DND-41 (cell line): ENCODE results near the gene CNST.

Experiments used
- ATAC-seq: fragments of 200-7000 bp; cut with Tn5 transposase; 3 replicates; pipeline ENCODE4 v1.9.1; 2021; ENCODE audit warnings: low read depth; ENCODE audit not compliant: insufficient read depth
- DNase-seq: peaks from one replicate; pipeline ENCODE4 v3.0.0-alpha.2; 2020
- H2AFZ ChIP-seq: 2 replicates; pipeline ENCODE4 v1.6.0; 2012; ENCODE audit warnings: low read depth, low read length
- H3K27ac ChIP-seq: 2 replicates; pipeline ENCODE4 v1.5.1; 2012; ENCODE audit warnings: low read length, inconsistent platforms
- H3K27me3 ChIP-seq: fragments of 200-600 bp; sonication (generic); 2 replicates; pipeline ENCODE4 v1.6.0; 2012; ENCODE audit warnings: low read length, mild to moderate bottlenecking, inconsistent platforms; ENCODE audit not compliant: insufficient read depth, poor library complexity
- H3K36me3 ChIP-seq: 2 replicates; pipeline ENCODE4 v1.5.1; 2012; ENCODE audit warnings: low read length, inconsistent platforms; ENCODE audit not compliant: insufficient read depth
- H3K4me1 ChIP-seq: 2 replicates; pipeline ENCODE4 v1.5.1; 2012; ENCODE audit warnings: mild to moderate bottlenecking, low read length; ENCODE audit not compliant: insufficient read depth
- H3K4me2 ChIP-seq: 2 replicates; pipeline ENCODE4 v1.6.0; 2012; ENCODE audit warnings: mild to moderate bottlenecking, moderate library complexity, low read length, inconsistent platforms; ENCODE audit not compliant: insufficient read depth
- H3K4me3 ChIP-seq, 2 experiments: fragments of 200-600 bp in 1 of 2; shearing (Covaris generic) in 1 of 2; 2 replicates each; pipeline ENCODE4 v1.5.1; 2012 to 2016; ENCODE audit warnings: inconsistent platforms in 2 of 2, low read length in 2 of 2, mild to moderate bottlenecking in 2 of 2, low read depth in 1 of 2, moderate library complexity in 1 of 2
- H3K79me2 ChIP-seq: 2 replicates; pipeline ENCODE4 v1.6.0; 2012; ENCODE audit warnings: low read length, inconsistent platforms; ENCODE audit not compliant: insufficient read depth
- H3K9ac ChIP-seq: 2 replicates; pipeline ENCODE4 v1.6.0; 2012; ENCODE audit warnings: low read depth, mild to moderate bottlenecking, inconsistent platforms, low read length, moderate library complexity
- H3K9me3 ChIP-seq: 2 replicates; pipeline ENCODE4 v1.5.1; 2012; ENCODE audit warnings: low read length, moderate library complexity, mild to moderate bottlenecking, inconsistent platforms; ENCODE audit not compliant: insufficient read depth, severe bottlenecking
- H4K20me1 ChIP-seq: 2 replicates; pipeline ENCODE4 v1.6.0; 2012; ENCODE audit warnings: low read length; ENCODE audit not compliant: insufficient read depth
- CTCF ChIP-seq: IDR thresholded peaks from 2 replicates; pipeline ENCODE4 v1.5.1; 2012; ENCODE audit warnings: borderline replicate concordance, low read length, moderate library complexity, mild to moderate bottlenecking; ENCODE audit not compliant: poor library complexity, severe bottlenecking; ENCODE audit errors: extremely low read depth
- EZH2 ChIP-seq: IDR thresholded peaks from 3 replicates; pipeline ENCODE4 v1.6.1; 2012; ENCODE audit warnings: borderline replicate concordance, low read depth, mild to moderate bottlenecking, moderate library complexity, low read length, inconsistent platforms; ENCODE audit not compliant: severe bottlenecking

Gene CNST

GRCh38 chr1:246591047-246591446 lies 24.8 kb downstream of the CNST start:
- no peak for TF ChIP-seq CTCF
- TF ChIP-seq EZH2: no peak
- no peak for ATAC-seq
- H3K9ac ChIP-seq: no peak overlapping the region

GRCh38 chr1:246591504-246591903 lies 25.2 kb downstream of the CNST start:
- Histone ChIP-seq H3K4me3 (no peak overlapping the region), H3K27me3 (no peaks in the 10 kb centered on the region), H3K27ac (no peak overlapping the region), H2AFZ (no peak overlapping the region), H3K9ac (no peak overlapping the region), H3K4me2 (no peak overlapping the region), H3K79me2 (peaks cover 34% of the 10 kb centered on the region), H4K20me1 (no peaks in the 10 kb centered on the region), H3K4me1 (no peaks in the 10 kb centered on the region), H3K36me3 (peaks cover 26% of the 10 kb centered on the region), H3K9me3 (peaks cover 5% of the 10 kb centered on the region)
- ATAC-seq (no peak), DNase-seq (no peak)
- TF ChIP-seq CTCF (no peak), EZH2 (no peak)

More at GRCh38 chr1:246591047-246591446, 24.8 kb downstream of the CNST start:
- DNase-seq: no peak
- Histone ChIP-seq H3K27ac (no peak overlapping the region), H2AFZ (no peak overlapping the region), H3K4me3 (no peak overlapping the region), H4K20me1 (no peaks in the 10 kb centered on the region), H3K9me3 (peaks cover 5% of the 10 kb centered on the region), H3K27me3 (no peaks in the 10 kb centered on the region), H3K4me2 (no peak overlapping the region), H3K36me3 (peaks cover 23% of the 10 kb centered on the region), H3K4me1 (no peaks in the 10 kb centered on the region), H3K79me2 (peaks cover 34% of the 10 kb centered on the region)

- Histone ChIP-seq H3K79me2 (peaks cover 35% of the 10 kb centered on the region), H3K27ac (no peak overlapping the region)
- TF ChIP-seq EZH2 (no peak), CTCF (no peak)
These were observed 25.7 kb downstream of the CNST start for GRCh38 chr1:246591958-246592357.

GRCh38 chr1:246592695-246593094 lies 26.4 kb downstream of the CNST start:
- DNase-seq (no peak), ATAC-seq (no peak)
- H3K79me2 ChIP-seq: peaks cover 28% of the 10 kb centered on the region
- no peak overlapping the region for H2AFZ ChIP-seq
- no peaks in the 10 kb centered on the region for H3K27me3 ChIP-seq
- H3K4me1 ChIP-seq: no peaks in the 10 kb centered on the region
- peaks cover 4% of the 10 kb centered on the region; the same call in 1 of the 2 replicates for H4K20me1 ChIP-seq
- no peak overlapping the region for H3K27ac ChIP-seq
- H3K36me3 ChIP-seq: peaks cover 28% of the 10 kb centered on the region
- H3K9me3 ChIP-seq: peaks cover 5% of the 10 kb centered on the region
- TF ChIP-seq CTCF: no peak
- TF ChIP-seq EZH2: no peak
- H3K4me2 ChIP-seq: no peak overlapping the region
- H3K9ac ChIP-seq: no peak overlapping the region
- no peak overlapping the region for H3K4me3 ChIP-seq

More at GRCh38 chr1:246591958-246592357, 25.7 kb downstream of the CNST start:
- no peak for ATAC-seq
- no peak overlapping the region for H2AFZ ChIP-seq
- H3K9ac ChIP-seq: no peak overlapping the region
- no peak overlapping the region for H3K4me2 ChIP-seq
- no peak overlapping the region for H3K4me3 ChIP-seq
- H3K36me3 ChIP-seq: peaks cover 28% of the 10 kb centered on the region
- DNase-seq: no peak
- no peaks in the 10 kb centered on the region for H4K20me1 ChIP-seq
- H3K4me1 ChIP-seq: no peaks in the 10 kb centered on the region
- H3K27me3 ChIP-seq: no peaks in the 10 kb centered on the region
- H3K9me3 ChIP-seq: peaks cover 5% of the 10 kb centered on the region
